BJ (cell line): ENCODE results near the gene EXD3. TPM values are rescaled to one million over a fixed set of nuclear protein-coding genes. Genes with fewer than 3 reads are reported as not detected.

Experiments
- CTCF ChIA-PET: fragments of 350-600 bp; formaldehyde crosslinking; extraction: SDS; loops from one replicate; lab custom pipeline; 2021; ENCODE audit warnings: antibody characterized with exemption, inconsistent platforms; lab: Yijun Ruan, JAX
- POLR2A ChIA-PET: fragments of 300-600 bp; sonication (Branson Sonifier 250); formaldehyde crosslinking; extraction: SDS; loops from one replicate; lab custom pipeline; 2021; ENCODE audit warnings: antibody characterized with exemption; lab: Charles Lee
- DNase-seq: peaks from one replicate; pipeline ENCODE4 v3.0.0-alpha.2; 2011; ENCODE audit warnings: low read depth
- H3K27me3 ChIP-seq: 2 replicates; pipeline ENCODE4 v1.6.0; 2011; ENCODE audit warnings: low read length; ENCODE audit not compliant: control insufficient read depth, insufficient read depth
- H3K36me3 ChIP-seq: 2 replicates; pipeline ENCODE4 v1.5.1; 2011; ENCODE audit warnings: low read length; ENCODE audit not compliant: control insufficient read depth, insufficient read depth
- H3K4me3 ChIP-seq: 2 replicates; pipeline ENCODE4 v1.5.1; 2011; ENCODE audit warnings: low read depth, mild to moderate bottlenecking, control low read depth, low read length
- polyA plus RNA-seq: library from polyadenylated mRNA; depleted of rRNA; stranded (reverse); fragments of >200 nt; gene quantifications from 2 replicates; pipeline ENCODE4 v1.2.3, GENCODE V29; 2011
- TF ChIP-seq, protein P1 (sequence below): IDR thresholded peaks from 2 replicates; pipeline ENCODE4 v1.5.1; 2011; ENCODE audit warnings: low read depth, mild to moderate bottlenecking, control low read depth, inconsistent platforms, low read length, moderate library complexity; ENCODE audit not compliant: insufficient read depth

EXD3 gene
- polyA plus RNA-seq, 1 experiment: 5.4 TPM

DNA sequence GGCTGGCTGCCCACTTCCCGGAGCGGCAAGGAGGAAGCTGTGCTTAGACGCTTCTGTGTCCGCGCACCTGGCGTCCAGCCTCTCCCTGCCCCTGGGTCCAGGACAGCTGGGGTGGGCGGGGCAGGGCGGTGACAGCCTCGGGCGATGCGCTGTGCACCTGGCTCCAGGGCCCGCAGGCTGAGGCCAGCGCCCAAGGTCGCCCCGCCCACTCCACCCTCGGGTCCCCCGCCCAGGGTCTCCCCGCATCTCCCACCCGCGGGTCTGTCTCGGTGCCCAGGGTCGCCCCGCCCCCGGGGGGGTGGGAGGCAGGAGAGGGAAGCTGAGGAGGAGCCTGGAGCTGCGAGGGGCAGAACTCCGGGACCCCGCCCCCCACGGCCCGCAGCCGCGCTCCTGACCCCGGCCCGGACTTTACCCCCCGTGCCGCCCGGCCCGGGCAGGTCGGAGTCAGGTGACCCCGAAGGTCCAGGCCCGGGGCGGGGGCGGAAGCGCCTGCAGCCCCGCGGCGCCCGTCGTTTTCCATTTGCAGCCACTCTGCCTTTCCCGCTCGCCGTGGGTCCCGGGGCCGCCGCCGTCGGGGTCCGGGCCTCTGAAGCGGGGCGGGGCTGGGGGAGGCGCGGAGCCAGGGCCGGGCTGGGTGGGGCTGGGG is 18.4 kb upstream of the EXD3 start, which contains the start of gene ENTPD8:
TSS of gene ENTPD8 (minus strand) at position 69 of the 646 bp plus-strand sequence. CDS start 3,072 bp downstream, outside the sequence.
- no peaks in the 10 kb centered on the region for H3K27me3 ChIP-seq
- no peak for DNase-seq
- POLR2A ChIA-PET: interaction anchor here (0.6 kb wide), 1 partner anchor 252 kb away, joined by 6 read pairs; no protein-coding TSS in a partner anchor
- H3K36me3 ChIP-seq: no peaks in the 10 kb centered on the region
- TF ChIP-seq, protein P1, sequence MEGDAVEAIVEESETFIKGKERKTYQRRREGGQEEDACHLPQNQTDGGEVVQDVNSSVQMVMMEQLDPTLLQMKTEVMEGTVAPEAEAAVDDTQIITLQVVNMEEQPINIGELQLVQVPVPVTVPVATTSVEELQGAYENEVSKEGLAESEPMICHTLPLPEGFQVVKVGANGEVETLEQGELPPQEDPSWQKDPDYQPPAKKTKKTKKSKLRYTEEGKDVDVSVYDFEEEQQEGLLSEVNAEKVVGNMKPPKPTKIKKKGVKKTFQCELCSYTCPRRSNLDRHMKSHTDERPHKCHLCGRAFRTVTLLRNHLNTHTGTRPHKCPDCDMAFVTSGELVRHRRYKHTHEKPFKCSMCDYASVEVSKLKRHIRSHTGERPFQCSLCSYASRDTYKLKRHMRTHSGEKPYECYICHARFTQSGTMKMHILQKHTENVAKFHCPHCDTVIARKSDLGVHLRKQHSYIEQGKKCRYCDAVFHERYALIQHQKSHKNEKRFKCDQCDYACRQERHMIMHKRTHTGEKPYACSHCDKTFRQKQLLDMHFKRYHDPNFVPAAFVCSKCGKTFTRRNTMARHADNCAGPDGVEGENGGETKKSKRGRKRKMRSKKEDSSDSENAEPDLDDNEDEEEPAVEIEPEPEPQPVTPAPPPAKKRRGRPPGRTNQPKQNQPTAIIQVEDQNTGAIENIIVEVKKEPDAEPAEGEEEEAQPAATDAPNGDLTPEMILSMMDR: no peak
- H3K4me3 ChIP-seq: peak within 1 kb of the TSS; percentile 35
- CTCF ChIA-PET: interaction anchor here (3.6 kb wide), 1 partner anchor 18 kb away, joined by 27 read pairs; the partner anchor contains the start of genes EXD3 and NOXA1

DNA sequence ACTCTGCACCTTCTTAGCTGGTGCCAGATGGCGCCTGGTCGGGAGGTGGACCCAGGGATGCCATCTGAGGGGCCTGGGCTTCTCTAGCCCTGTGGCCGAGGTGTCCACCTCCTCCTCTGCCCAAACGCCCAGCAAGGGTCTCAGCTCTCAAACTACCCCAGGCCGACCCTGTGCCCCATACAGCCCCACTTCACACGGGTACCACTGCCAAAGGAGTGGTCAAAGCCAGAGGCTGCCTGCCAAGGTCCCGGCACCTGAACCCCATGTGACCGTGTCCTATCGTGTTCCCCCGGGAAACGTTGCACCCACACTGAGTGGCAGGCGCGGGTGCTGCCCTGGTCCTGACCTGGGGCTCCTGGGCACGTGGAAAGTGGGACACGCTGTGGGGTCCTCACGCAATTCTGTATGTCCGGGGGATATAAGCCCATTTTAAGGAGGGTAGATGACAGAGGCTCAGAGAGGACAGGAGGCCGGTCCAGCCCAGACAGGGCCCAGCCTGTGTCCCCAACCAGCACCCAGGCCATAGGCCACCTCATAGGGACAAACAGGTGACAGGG is 16.3 kb upstream of the EXD3 start:
- no peaks in the 10 kb centered on the region for H3K36me3 ChIP-seq
- TF ChIP-seq, protein P1: no peak
- POLR2A ChIA-PET: no interaction called here

DNA sequence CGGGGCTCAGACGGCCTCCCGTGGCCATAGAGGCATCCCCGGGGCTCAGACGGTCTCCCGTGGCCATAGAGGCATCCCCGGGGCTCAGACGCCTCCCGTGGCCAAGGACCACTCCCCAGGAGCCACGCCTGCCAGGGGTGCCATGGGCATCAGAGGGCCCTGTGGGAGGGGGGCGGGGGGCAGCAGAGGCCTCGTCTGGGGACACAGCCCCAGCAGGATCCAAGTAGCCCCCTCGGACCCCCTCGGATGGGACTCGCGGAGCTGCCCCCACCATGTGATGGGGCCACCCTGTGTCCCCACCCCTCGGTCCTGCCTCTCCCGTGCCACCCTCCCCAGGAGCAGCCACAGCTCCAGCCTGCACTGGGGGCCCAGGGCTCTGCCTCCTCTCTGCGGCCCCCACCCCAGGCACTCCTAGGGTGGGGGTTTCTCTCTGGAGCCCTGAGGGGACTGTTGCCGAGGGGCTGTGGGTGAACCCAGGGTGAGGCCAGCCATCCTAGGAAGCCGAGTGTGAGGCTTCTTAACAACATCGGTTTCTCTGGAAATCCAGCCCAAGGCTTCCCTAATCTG is 15.7 kb upstream of the EXD3 start:
- Histone ChIP-seq H3K4me3 (no peak overlapping the region), H3K27me3 (no peaks in the 10 kb centered on the region), H3K36me3 (no peaks in the 10 kb centered on the region)
- TF ChIP-seq, protein P1: no peak
- CTCF ChIA-PET: no interaction called here
- no peak for DNase-seq
- POLR2A ChIA-PET: no interaction called here

More for the DNA sequence above, 16.3 kb upstream of the EXD3 start:
- CTCF ChIA-PET: interaction anchor here (0.6 kb wide), 1 partner anchor 1181 kb away, joined by 4 read pairs; no protein-coding TSS in a partner anchor
- H3K27me3 ChIP-seq: no peaks in the 10 kb centered on the region
- H3K4me3 ChIP-seq: no peak overlapping the region
- no peak for DNase-seq

DNA sequence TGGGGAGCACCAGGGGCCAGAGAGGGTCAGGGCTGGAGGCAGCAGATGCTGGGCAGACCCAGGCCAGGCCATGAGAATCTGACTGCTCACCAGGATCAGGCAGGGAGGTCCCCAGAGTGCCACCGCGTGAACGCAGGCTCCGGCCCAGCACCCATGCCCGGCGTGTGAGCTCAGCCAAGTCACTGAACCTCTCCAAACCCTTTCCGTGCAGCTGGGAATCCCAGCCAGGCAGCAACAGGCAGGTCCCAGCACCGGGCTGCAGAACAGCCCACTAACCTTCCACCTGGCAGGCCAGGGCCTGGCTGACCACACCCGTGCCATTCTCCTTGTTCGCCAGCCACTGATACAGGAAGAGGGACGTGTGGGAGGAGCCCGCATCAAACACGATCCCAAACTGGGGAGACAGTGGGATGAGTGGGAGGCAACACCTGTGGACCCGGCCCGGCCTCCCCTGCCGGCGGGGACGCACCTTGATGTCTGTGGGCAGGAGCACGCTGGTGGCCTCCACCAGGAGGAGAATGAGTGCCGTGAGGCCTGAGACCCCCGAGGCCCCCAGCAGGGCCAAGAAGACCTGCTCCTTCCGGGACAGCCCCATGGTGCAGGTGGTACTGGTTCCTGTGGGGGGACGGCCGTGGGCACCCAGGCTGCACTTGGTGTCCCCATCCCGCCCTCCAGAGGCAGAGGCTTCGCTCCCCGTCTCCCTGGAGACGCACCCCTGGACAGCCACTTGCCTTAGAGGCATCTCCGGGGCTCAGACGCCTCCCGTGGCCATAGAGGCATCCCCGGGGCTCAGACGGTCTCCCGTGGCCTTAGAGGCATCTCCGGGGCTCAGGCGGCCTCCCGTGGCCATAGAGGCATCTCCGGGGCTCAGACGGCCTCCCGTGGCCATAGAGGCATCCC is 15.0 kb upstream of the EXD3 start:
- DNase-seq: no peak
- no peaks in the 10 kb centered on the region for H3K36me3 ChIP-seq
- ChIA-PET POLR2A (no interaction called here), CTCF (no interaction called here)
- TF ChIP-seq, protein P1: no peak
- no peak overlapping the region for H3K4me3 ChIP-seq
- H3K27me3 ChIP-seq: no peaks in the 10 kb centered on the region
